Right cardiac atrium (tissue), 5 donors: ENCODE data around the gene KMO. TPM values are rescaled to one million over a fixed set of nuclear protein-coding genes. Genes with fewer than 3 reads are reported as not detected.

ENCODE experiments used
- ATAC-seq, 2 donors: fragments of 200-7000 bp; cut with Tn5 transposase; one replicate each; pipeline versions ENCODE4 v1.8.0 to v1.9.1; 2020; ENCODE audit warnings: moderate library complexity in 2 of 2, mild to moderate bottlenecking in 1 of 2
- DNase-seq, 3 donors: peaks; one replicate each; pipeline ENCODE4 v3.0.0-alpha.2; 2020
- H3K27ac ChIP-seq: one replicate; pipeline ENCODE4 v1.5.1; 2013; ENCODE audit warnings: mild to moderate bottlenecking, low read length, control low read depth, moderate library complexity
- H3K27me3 ChIP-seq: one replicate; pipeline ENCODE4 v1.6.1; 2013; ENCODE audit not compliant: control insufficient read depth, insufficient read depth
- H3K4me1 ChIP-seq: one replicate; pipeline ENCODE4 v1.6.1; 2013; ENCODE audit warnings: low read length; ENCODE audit not compliant: control insufficient read depth, insufficient read depth
- H3K4me3 ChIP-seq: one replicate; pipeline ENCODE4 v1.5.1; 2013; ENCODE audit warnings: low read length, control low read depth
- H3K9me3 ChIP-seq: one replicate; pipeline ENCODE4 v1.6.1; 2013; ENCODE audit warnings: low read length; ENCODE audit not compliant: control insufficient read depth
- WGBS: extraction: QIAGEN DNeasy Blood & Tissue Kit; methylation state at CpG from one replicate; pipeline ENCODE4 v1.1.7; 2013; 5-methylcytosine and 5-hydroxymethylcytosine counted together
- intact Hi-C, 4 donors: fragments of 100-400 bp; cut with DNase I; formaldehyde crosslinking; loops; one replicate each; pipeline versions ENCODE4 v1.11.0 to v1.14.0; 2022 to 2023
- polyA plus RNA-seq: library from polyadenylated mRNA; stranded (reverse); fragments of 200-250 nt; gene quantifications from one replicate; pipeline ENCODE4 v1.2.3, GENCODE V29; 2013
- total RNA-seq, 4 donors: library from RNA; stranded (reverse); fragmentation: NEBNext Ultra II Directional; extraction: Animal tissue kit (Norgen Biotek cat#: 25700); gene quantifications; one replicate each; pipeline ENCODE4 v1.2.1, GENCODE V29; 2021
- donor health status: healthy with polysubstance abuse.
- donor health status: DM: no; HTN: yes; CAD: no.
- donor health status: DM: no; HTN: no; CAD: no.
- donor health status: DM: no; HTN: yes; CAD: no; lungs with severe emphysema.
- donor health status: DM: yes; HTN: yes; CAD: no.

The KMO gene
- total and polyA plus RNA-seq, 5 donors: 0.29 to 1.5 (median 0.65) TPM

GRCh38 chr1:241519308-241520079 lies 12.7 kb upstream of the KMO start, which contains the start of gene FH:
FH (minus strand) TSS chr1:241519755; CDS start chr1:241519722, 33 bp downstream.
- Histone ChIP-seq H3K4me3 (peak within 1 kb of the TSS; percentile 86), H3K27ac (peak within 1 kb of the TSS; percentile 77), H3K27me3 (no peaks in the 10 kb centered on the region), H3K4me1 (no peaks in the 10 kb centered on the region), H3K9me3 (no peaks in the 10 kb centered on the region)
- under 1% methylated on average over 70 of the region's 70 CpGs for whole genome bisulfite sequencing
- ATAC-seq (peak; percentile 100), DNase-seq (peak; percentile 96 to 98 (median 97))
- intact Hi-C loops: loop anchor here in 1 of 4 donors (10.0 kb wide), 1 partner anchor 315 kb away; no protein-coding TSS in a partner anchor

GRCh38 chr1:241520080-241520465 lies 12.1 kb upstream of the KMO start:
- H3K4me1 ChIP-seq: no peaks in the 10 kb centered on the region
- H3K27ac ChIP-seq: no peak overlapping the region
- H3K9me3 ChIP-seq: no peaks in the 10 kb centered on the region
- ATAC-seq (no peak), DNase-seq (no peak)
- 16% methylated on average over 6 of the region's 6 CpGs for WGBS
- peak overlapping the region; percentile 45 for H3K4me3 ChIP-seq
- no peaks in the 10 kb centered on the region for H3K27me3 ChIP-seq
- intact Hi-C loops: loop anchor here in 1 of 4 donors (10.0 kb wide), 1 partner anchor 315 kb away; no protein-coding TSS in a partner anchor

GRCh38 chr1:241521718-241522117 lies 10.5 kb upstream of the KMO start:
- no peak for ATAC-seq

GRCh38 chr1:241525026-241525425 lies 7.2 kb upstream of the KMO start:
- WGBS: 65% methylated on average over 3 of the region's 3 CpGs
- H3K4me1 ChIP-seq: no peaks in the 10 kb centered on the region
- intact Hi-C loops: loop anchor here in 1 of 4 donors (10.0 kb wide), 1 partner anchor 310 kb away; no protein-coding TSS in a partner anchor
- no peak overlapping the region for H3K4me3 ChIP-seq
- no peaks in the 10 kb centered on the region for H3K27me3 ChIP-seq
- DNase-seq (no peak), ATAC-seq (no peak)
- H3K27ac ChIP-seq: no peak overlapping the region
- H3K9me3 ChIP-seq: no peaks in the 10 kb centered on the region

More at GRCh38 chr1:241521718-241522117, 10.5 kb upstream of the KMO start:
- H3K27me3 ChIP-seq: no peaks in the 10 kb centered on the region
- no peaks in the 10 kb centered on the region for H3K4me1 ChIP-seq
- 83% methylated on average over 2 of the region's 2 CpGs for WGBS
- DNase-seq: no peak
- intact Hi-C loops: loop anchor here in 1 of 4 donors (10.0 kb wide), 1 partner anchor 313 kb away; no protein-coding TSS in a partner anchor
- H3K9me3 ChIP-seq: no peaks in the 10 kb centered on the region
- no peak overlapping the region for H3K27ac ChIP-seq
- H3K4me3 ChIP-seq: no peak overlapping the region

GRCh38 chr1:241527146-241527545 lies 5.0 kb upstream of the KMO start:
- DNase-seq: no peak
- Histone ChIP-seq H3K27me3 (no peaks in the 10 kb centered on the region), H3K27ac (no peak overlapping the region), H3K4me3 (no peak overlapping the region), H3K9me3 (no peaks in the 10 kb centered on the region), H3K4me1 (no peaks in the 10 kb centered on the region)
- 62% methylated on average over 3 of the region's 3 CpGs for WGBS
- intact Hi-C loops: loop anchor here in 1 of 4 donors (10.0 kb wide), 1 partner anchor 308 kb away; no protein-coding TSS in a partner anchor
- ATAC-seq: no peak

- 5% methylated on average over 11 of the region's 11 CpGs for WGBS
- H3K27me3 ChIP-seq: no peaks in the 10 kb centered on the region
- intact Hi-C loops: loop anchor here in 2 of 4 donors (10.0 kb wide), 2 partner anchors 83 to 93 kb away; no protein-coding TSS in a partner anchor
- DNase-seq (no peak), ATAC-seq (peak; percentile 80 to 84)
- no peak overlapping the region for H3K27ac ChIP-seq
- no peaks in the 10 kb centered on the region for H3K4me1 ChIP-seq
- H3K4me3 ChIP-seq: peak overlapping the region; percentile 95
- H3K9me3 ChIP-seq: no peaks in the 10 kb centered on the region
These were observed 700 bp upstream of the KMO start for GRCh38 chr1:241531195-241532161.

- no peak overlapping the region for H3K27ac ChIP-seq
- DNase-seq (no peak), ATAC-seq (no peak)
- no peak overlapping the region for H3K4me3 ChIP-seq
- no peaks in the 10 kb centered on the region for H3K9me3 ChIP-seq
- H3K4me1 ChIP-seq: no peaks in the 10 kb centered on the region
- intact Hi-C loops: loop anchor here in 2 of 4 donors (10.0 kb wide), 2 partner anchors 82 to 92 kb away; no protein-coding TSS in a partner anchor
- 87% methylated on average over 7 of the region's 7 CpGs for whole genome bisulfite sequencing
- H3K27me3 ChIP-seq: no peaks in the 10 kb centered on the region
These were observed 686 bp downstream of the KMO start for GRCh38 chr1:241532864-241533263.

GRCh38 chr1:241533326-241534115 lies 1.3 kb downstream of the KMO start:
- Histone ChIP-seq H3K9me3 (no peaks in the 10 kb centered on the region), H3K27me3 (no peaks in the 10 kb centered on the region), H3K4me1 (no peaks in the 10 kb centered on the region), H3K4me3 (no peak overlapping the region), H3K27ac (no peak overlapping the region)
- DNase-seq: no peak
- 71% methylated on average over 5 of the region's 5 CpGs for WGBS
- intact Hi-C loops: loop anchor here in 2 of 4 donors (10.0 kb wide), 2 partner anchors 81 to 91 kb away; no protein-coding TSS in a partner anchor
- no peak for ATAC-seq

- intact Hi-C loops: loop anchor here in 2 of 4 donors (10.0 kb wide), 2 partner anchors 78 to 88 kb away; no protein-coding TSS in a partner anchor
- ATAC-seq (no peak), DNase-seq (no peak)
- H3K4me3 ChIP-seq: no peak overlapping the region
- H3K27me3 ChIP-seq: no peaks in the 10 kb centered on the region
- H3K9me3 ChIP-seq: no peaks in the 10 kb centered on the region
- 86% methylated on average over 1 of the region's 1 CpG for WGBS
- no peaks in the 10 kb centered on the region for H3K4me1 ChIP-seq
- H3K27ac ChIP-seq: no peak overlapping the region
These were observed 4.1 kb downstream of the KMO start for GRCh38 chr1:241536304-241536703.

GRCh38 chr1:241536969-241537368 lies 4.8 kb downstream of the KMO start:
- Histone ChIP-seq H3K4me3 (no peak overlapping the region), H3K27me3 (no peaks in the 10 kb centered on the region), H3K9me3 (no peaks in the 10 kb centered on the region), H3K4me1 (no peaks in the 10 kb centered on the region), H3K27ac (no peak overlapping the region)
- DNase-seq (no peak), ATAC-seq (no peak)
- intact Hi-C loops: loop anchor here in 2 of 4 donors (10.0 kb wide), 2 partner anchors 78 to 88 kb away; no protein-coding TSS in a partner anchor
- 72% methylated on average over 2 of the region's 2 CpGs for WGBS
